Measurements from ENCODE around the gene RTRAF.

Gene RTRAF

GRCh38 chr14:52049721-52050588, 60.6 kb downstream of the RTRAF start:
- DNase-seq (ENCODE audit: low read depth in 2 of 2) = no peak

- no peak for DNase-seq (ENCODE audit: low read depth in 2 of 2)
These were observed 61.9 kb downstream of the RTRAF start for GRCh38 chr14:52051251-52051650.

GRCh38 chr14:52051871-52052270, 62.5 kb downstream of the RTRAF start:
- no peak for DNase-seq (ENCODE audit: low read depth in 2 of 2)

GRCh38 chr14:52052288-52052943, 63.1 kb downstream of the RTRAF start:
- DNase-seq (ENCODE audit: low read depth in 2 of 2) = no peak

GRCh38 chr14:52053044-52053443, 63.7 kb downstream of the RTRAF start:
- no peak for DNase-seq (ENCODE audit: low read depth in 2 of 2)

GRCh38 chr14:52054678-52055077, 65.3 kb downstream of the RTRAF start:
- no peak for DNase-seq (ENCODE audit: low read depth in 2 of 2)

GRCh38 chr14:52055167-52055566, 65.8 kb downstream of the RTRAF start:
- no peak for DNase-seq (ENCODE audit: low read depth in 2 of 2)

- DNase-seq (ENCODE audit: low read depth in 2 of 2) = no peak
These were observed 69.0 kb downstream of the RTRAF start for GRCh38 chr14:52058341-52058740.

- no peak for DNase-seq (ENCODE audit: low read depth in 2 of 2)
These were observed 70.3 kb downstream of the RTRAF start for GRCh38 chr14:52059649-52060048.

GRCh38 chr14:52060080-52060479, 70.7 kb downstream of the RTRAF start:
- no peak for DNase-seq (ENCODE audit: low read depth in 2 of 2)
